ENCODE results near the gene SH3PXD2A. TPM values are rescaled to one million over a fixed set of nuclear protein-coding genes. Genes with fewer than 3 reads are reported as not detected.

The SH3PXD2A gene
- total RNA-seq, 2 experiments from 2014 or later: 12.4 to 14.5 TPM

DNA sequence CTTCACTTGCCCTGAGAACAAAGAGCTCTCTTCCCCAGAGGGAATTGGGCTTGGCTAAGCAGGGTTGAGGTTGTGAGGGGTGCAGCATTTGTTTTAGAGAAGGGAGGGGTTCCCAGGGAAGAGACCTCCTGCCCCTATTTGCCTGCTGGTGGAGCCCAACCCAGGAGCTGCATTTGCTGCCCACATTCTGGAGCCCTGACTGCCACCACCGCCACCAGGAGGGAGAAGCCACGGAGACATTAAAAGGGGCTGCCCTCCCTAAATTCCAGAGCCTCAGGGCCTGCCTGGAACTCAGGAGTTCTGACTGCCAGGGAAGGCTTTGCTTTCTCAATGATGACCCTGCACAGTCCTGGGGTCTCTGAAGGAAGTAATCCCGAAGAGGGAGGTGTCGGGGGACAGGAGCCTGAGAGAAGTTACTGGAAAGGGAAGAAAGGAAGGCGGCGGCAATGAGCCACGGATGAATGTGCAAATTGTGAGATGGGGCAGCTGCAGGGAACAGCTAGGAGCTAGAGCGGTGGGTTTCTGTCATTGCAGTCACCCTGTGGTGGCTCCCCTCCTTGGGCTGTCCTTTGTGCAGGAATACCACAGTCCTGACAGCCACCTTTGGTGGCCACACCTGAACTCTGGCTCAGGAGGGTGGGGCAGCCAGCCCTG lies 310.6 kb downstream of the SH3PXD2A start:
- Mint-ChIP-seq H3K4me3 (no peak overlapping the region), H3K27ac (no peak overlapping the region), H3K36me3 (no peaks in the 10 kb centered on the region), H3K9me3 (ENCODE audit: low read depth) (no peaks in the 10 kb centered on the region), H3K4me1 (peaks cover 12% of the 10 kb centered on the region), H3K27me3 (peaks cover 10% of the 10 kb centered on the region)
- no peak for ATAC-seq
- CTCF ChIA-PET: no interaction called here
- no peak for DNase-seq

Other genes starting within 250 kb of the SH3PXD2A start
- 10 to 100 TPM; 37.5 to 52.0 TPM for gene STN1, start 62.6 kb upstream of the SH3PXD2A start, total RNA-seq
- gene SLK, start 111.6 kb upstream of the SH3PXD2A start, total RNA-seq: 10 to 100 TPM; 31.2 to 32.6 TPM
- not detected for gene COL17A1, start 230.3 kb upstream of the SH3PXD2A start, total RNA-seq

Data from activated CD8-positive, alpha-beta memory T cell treated with anti-CD3 and anti-CD28 coated beads, Interleukin-2, amount 10 ng/mL, durations not matched to agents 7 days and 5 days (primary cell).